ENCODE measurements around the gene LRP1B. TPM values are rescaled to one million over a fixed set of nuclear protein-coding genes. Genes with fewer than 3 reads are reported as not detected.
"Not testable (repeated sequence)": the region's sequence is repeated elsewhere in the genome, so short reads cannot be mapped to it uniquely, and the experiment has no call there.

The LRP1B gene
- polyA plus RNA-seq, 2 of the 4 experiments (the other 2 are of a cell fraction), result 0.03 TPM; not detected in 1

GRCh38 chr2:140288213-140288612 lies 1842.6 kb downstream of the LRP1B start:
- Histone ChIP-seq H3K4me1 (no peaks in the 10 kb centered on the region), H3K27ac (no peak overlapping the region), H3K4me3 (no peak overlapping the region), H3K9me3 (no peaks in the 10 kb centered on the region), H3K4me2 (no peak overlapping the region)
- no peak for TF ChIP-seq JUNB (IDR thresholded peaks at IDR 0.05)
- no peak for TF ChIP-seq HOXA7 (CRISPR knock-in tag; IDR thresholded peaks at IDR 0.05)
- TF ChIP-seq HEYL (CRISPR knock-in tag; IDR thresholded peaks at IDR 0.05), result no peak
- TF ChIP-seq JUN (IDR thresholded peaks at IDR 0.05), result no peak
- peak; percentile 88 for TF ChIP-seq MAFK (IDR thresholded peaks at IDR 0.05; ENCODE audit: partially characterized antibody)
- TF ChIP-seq CHD2 (IDR thresholded peaks at IDR 0.05; ENCODE audit: low read length, partially characterized antibody), result no peak
- ChIA-PET CTCF (no interaction called here), POLR2A (no interaction called here)
- ATAC-seq (no peak), DNase-seq (ENCODE audit: low read depth in 1 of 2, low spot score in 1 of 2) (no peak), FAIRE-seq (no peak)
- WGBS (ENCODE audit: missing lambda C conversion rate), result 42% methylated on average over 2 of the region's 2 CpGs

- Histone ChIP-seq H3K4me1 (no peaks in the 10 kb centered on the region), H3K9me3 (no peaks in the 10 kb centered on the region), H3K4me3 (no peak overlapping the region), H3K27ac (no peak overlapping the region), H3K4me2 (no peak overlapping the region)
- TF ChIP-seq EP300 (IDR thresholded peaks at IDR 0.05), result no peak
- no peak for TF ChIP-seq RFX5 (IDR thresholded peaks at IDR 0.05)
- no peak for TF ChIP-seq MYC (IDR thresholded peaks at IDR 0.05; ENCODE audit: borderline replicate concordance, low read length)
- no peak for TF ChIP-seq CHD2 (IDR thresholded peaks at IDR 0.05; ENCODE audit: low read length, partially characterized antibody)
- no peak for TF ChIP-seq NR3C1 (IDR thresholded peaks at IDR 0.05)
- ATAC-seq, result no peak
- WGBS (ENCODE audit: missing lambda C conversion rate), result 31% methylated on average over 1 of the region's 1 CpG
- DNase-seq (ENCODE audit: low read depth in 1 of 2, low spot score in 1 of 2), result no peak
- FAIRE-seq, result no peak
- ChIA-PET CTCF (no interaction called here), POLR2A (no interaction called here)
Measured at GRCh38 chr2:140286377-140286776, 1844.4 kb downstream of the LRP1B start.

GRCh38 chr2:140277344-140277743 lies 1853.5 kb downstream of the LRP1B start:
- ATAC-seq; CTCF ChIA-PET; H3K27ac ChIP-seq; H3K9me3 ChIP-seq; H3K4me2 ChIP-seq; POLR2A ChIA-PET; DNase-seq (ENCODE audit: low read depth in 1 of 2, low spot score in 1 of 2); FAIRE-seq; H3K4me1 ChIP-seq; H3K4me3 ChIP-seq: not testable (repeated sequence)
- WGBS (ENCODE audit: missing lambda C conversion rate), result 17% methylated on average over 5 of the region's 5 CpGs

- POLR2A ChIA-PET, result no interaction called here
- WGBS (ENCODE audit: missing lambda C conversion rate), result 72% methylated on average over 1 of the region's 1 CpG
- no peak overlapping the region for H3K4me2 ChIP-seq
- DNase-seq (ENCODE audit: low read depth in 1 of 2, low spot score in 1 of 2) (no peak), FAIRE-seq (no peak), ATAC-seq (no peak)
- H3K27ac ChIP-seq, result no peak overlapping the region
- no peak overlapping the region for H3K4me3 ChIP-seq
- CTCF ChIA-PET, result interaction anchor here (0.6 kb wide), 1 partner anchor 433 kb away, joined by 3 read pairs; no protein-coding TSS in a partner anchor
- no peaks in the 10 kb centered on the region for H3K4me1 ChIP-seq
- TF ChIP-seq BHLHE40 (IDR thresholded peaks at IDR 0.05; ENCODE audit: low read depth, low read length), result no peak
- no peak for TF ChIP-seq EP300 (IDR thresholded peaks at IDR 0.05)
- TF ChIP-seq HOXB5 (CRISPR knock-in tag; IDR thresholded peaks at IDR 0.05), result no peak
- TF ChIP-seq FOXS1 (CRISPR knock-in tag; IDR thresholded peaks at IDR 0.05), result no peak
- TF ChIP-seq, protein P1, sequence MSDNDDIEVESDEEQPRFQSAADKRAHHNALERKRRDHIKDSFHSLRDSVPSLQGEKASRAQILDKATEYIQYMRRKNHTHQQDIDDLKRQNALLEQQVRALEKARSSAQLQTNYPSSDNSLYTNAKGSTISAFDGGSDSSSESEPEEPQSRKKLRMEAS (IDR thresholded peaks at IDR 0.05), result no peak
- TF ChIP-seq JUN (IDR thresholded peaks at IDR 0.05), result no peak
- TF ChIP-seq RAD21 (conservative IDR thresholded peaks at IDR 0.05 in 1 of 2, IDR thresholded peaks at IDR 0.05 in 1 of 2), result no peak
- TF ChIP-seq KDM1A (IDR thresholded peaks at IDR 0.05; ENCODE audit: low read depth), result no peak
- no peak for TF ChIP-seq JUNB (IDR thresholded peaks at IDR 0.05)
- TF ChIP-seq MYC (IDR thresholded peaks at IDR 0.05; ENCODE audit: borderline replicate concordance, low read length), result no peak
- no peak for TF ChIP-seq GATA3 (IDR thresholded peaks at IDR 0.05; ENCODE audit: borderline replicate concordance)
- no peak for TF ChIP-seq RCOR1 (IDR thresholded peaks at IDR 0.05; ENCODE audit: low read depth, low read length)
- TF ChIP-seq PBX3 (IDR thresholded peaks at IDR 0.05), result no peak
- TF ChIP-seq USF2 (IDR thresholded peaks at IDR 0.05), result no peak
- TF ChIP-seq NPAS2 (CRISPR knock-in tag; IDR thresholded peaks at IDR 0.05; ENCODE audit: borderline replicate concordance), result no peak
- TF ChIP-seq CHD2 (IDR thresholded peaks at IDR 0.05; ENCODE audit: low read length, partially characterized antibody), result no peak
- no peak for TF ChIP-seq E2F6 (IDR thresholded peaks at IDR 0.05; ENCODE audit: borderline replicate concordance, low read depth)
- no peak for TF ChIP-seq PHF8 (IDR thresholded peaks at IDR 0.05; ENCODE audit: borderline replicate concordance, low read depth)
- no peaks in the 10 kb centered on the region for H3K9me3 ChIP-seq
Measured at GRCh38 chr2:140276661-140277060, 1854.2 kb downstream of the LRP1B start.

Measured in A549 (cell line).